MV-4-11 (cell line): ENCODE results near the gene NSMF.
A peak's percentile ranks its signal among the peaks of the same experiment; 100 is the strongest.
"Not testable (repeated sequence)": the region's sequence is repeated elsewhere in the genome, so short reads cannot be mapped to it uniquely, and the experiment has no call there.

Experiments
- DNase-seq: peaks from one replicate; lab custom pipeline; 2025; lab: John Stamatoyannopoulos, UW

Gene NSMF

GRCh38 chr9:137412431-137412830 is 46.7 kb downstream of the NSMF start:
- no peak for DNase-seq

GRCh38 chr9:137411645-137412380 is 47.3 kb downstream of the NSMF start:
- peak; percentile 63 for DNase-seq

GRCh38 chr9:137411260-137411644 is 47.9 kb downstream of the NSMF start:
- DNase-seq, result no peak

GRCh38 chr9:137410891-137411249 is 48.3 kb downstream of the NSMF start:
- DNase-seq, result no peak

GRCh38 chr9:137410236-137410890 is 48.8 kb downstream of the NSMF start:
- not testable (repeated sequence) for DNase-seq

- DNase-seq, result no peak
These were observed 49.6 kb downstream of the NSMF start for GRCh38 chr9:137409515-137409914.

- DNase-seq, result no peak
These were observed 50.3 kb downstream of the NSMF start for GRCh38 chr9:137408651-137409405.

GRCh38 chr9:137407590-137408300 is 51.4 kb downstream of the NSMF start:
- DNase-seq, result no peak

- DNase-seq, result peak; percentile 13
These were observed 52.1 kb downstream of the NSMF start for GRCh38 chr9:137406876-137407589.

- DNase-seq, result no peak
These were observed 52.9 kb downstream of the NSMF start for GRCh38 chr9:137406085-137406760.

GRCh38 chr9:137405677-137406081 is 53.5 kb downstream of the NSMF start:
- no peak for DNase-seq

GRCh38 chr9:137404961-137405567 is 54.1 kb downstream of the NSMF start:
- no peak for DNase-seq

GRCh38 chr9:137403269-137403668 is 55.9 kb downstream of the NSMF start:
- DNase-seq, result no peak

GRCh38 chr9:137402746-137403145 is 56.4 kb downstream of the NSMF start:
- DNase-seq, result peak; percentile 77

- DNase-seq, result no peak
These were observed 60.3 kb downstream of the NSMF start for GRCh38 chr9:137398561-137399468.

- DNase-seq, result no peak
These were observed 61.3 kb downstream of the NSMF start for GRCh38 chr9:137397675-137398423.
